ENCODE results near the gene CLDN19.

DNA sequence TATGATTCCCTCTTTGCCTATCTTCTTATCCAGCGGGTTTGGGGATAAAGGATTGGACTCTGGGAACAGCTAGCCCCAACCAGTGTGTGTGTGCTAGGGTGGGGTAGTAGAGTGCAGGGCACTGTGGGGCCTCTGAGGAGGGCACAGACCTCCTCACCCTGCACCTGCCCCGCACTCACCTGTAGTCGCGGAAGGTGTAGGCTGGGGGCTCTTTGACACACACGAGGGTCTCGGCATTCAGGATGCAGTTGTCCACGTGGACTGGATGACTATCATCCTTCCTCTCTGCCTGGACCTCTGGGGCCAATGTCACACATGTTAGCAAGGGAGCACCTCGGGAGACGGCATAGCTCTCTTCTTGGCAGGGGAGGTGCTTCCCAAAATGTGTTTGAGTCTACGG is 8.0 kb upstream of the CLDN19 start:
- TF ChIP-seq, protein P1, sequence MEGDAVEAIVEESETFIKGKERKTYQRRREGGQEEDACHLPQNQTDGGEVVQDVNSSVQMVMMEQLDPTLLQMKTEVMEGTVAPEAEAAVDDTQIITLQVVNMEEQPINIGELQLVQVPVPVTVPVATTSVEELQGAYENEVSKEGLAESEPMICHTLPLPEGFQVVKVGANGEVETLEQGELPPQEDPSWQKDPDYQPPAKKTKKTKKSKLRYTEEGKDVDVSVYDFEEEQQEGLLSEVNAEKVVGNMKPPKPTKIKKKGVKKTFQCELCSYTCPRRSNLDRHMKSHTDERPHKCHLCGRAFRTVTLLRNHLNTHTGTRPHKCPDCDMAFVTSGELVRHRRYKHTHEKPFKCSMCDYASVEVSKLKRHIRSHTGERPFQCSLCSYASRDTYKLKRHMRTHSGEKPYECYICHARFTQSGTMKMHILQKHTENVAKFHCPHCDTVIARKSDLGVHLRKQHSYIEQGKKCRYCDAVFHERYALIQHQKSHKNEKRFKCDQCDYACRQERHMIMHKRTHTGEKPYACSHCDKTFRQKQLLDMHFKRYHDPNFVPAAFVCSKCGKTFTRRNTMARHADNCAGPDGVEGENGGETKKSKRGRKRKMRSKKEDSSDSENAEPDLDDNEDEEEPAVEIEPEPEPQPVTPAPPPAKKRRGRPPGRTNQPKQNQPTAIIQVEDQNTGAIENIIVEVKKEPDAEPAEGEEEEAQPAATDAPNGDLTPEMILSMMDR (IDR thresholded peaks at IDR 0.05): no peak
- no peak for TF ChIP-seq POLR2A (IDR thresholded peaks at IDR 0.05)
